HepG2 (cell line): ENCODE results near the gene SPG7. TPM values are rescaled to one million over a fixed set of nuclear protein-coding genes. Genes with fewer than 3 reads are reported as not detected.

ENCODE experiments used
- AGO2 ChIP-seq: fragments of 200-400 bp; formaldehyde crosslinking; optimal IDR thresholded peaks from 2 replicates; pipeline ENCODE3; 2017; ENCODE audit warnings: mild to moderate bottlenecking, low read depth, low read length, moderate library complexity
- ATRX ChIP-seq: sonication (generic); formaldehyde crosslinking; IDR thresholded peaks from 2 replicates; pipeline ENCODE4 v1.4.0; 2020; ENCODE audit warnings: missing genetic modification reagents, borderline replicate concordance
- FOXC1 ChIP-seq: sonication (generic); formaldehyde crosslinking; IDR thresholded peaks from 2 replicates; pipeline ENCODE4 v1.8.0; 2022; ENCODE audit warnings: mild to moderate bottlenecking, missing genetic modification reagents, borderline replicate concordance
- HNF4A ChIP-seq: sonication (generic); formaldehyde crosslinking; IDR thresholded peaks from 2 replicates; pipeline ENCODE4 v1.4.0; 2020; ENCODE audit warnings: missing genetic modification reagents
- KLF11 ChIP-seq: IDR thresholded peaks from 2 replicates; pipeline ENCODE4 v1.6.1; 2016; ENCODE audit warnings: missing compliant biosample characterization
- ONECUT2 ChIP-seq: sonication (generic); formaldehyde crosslinking; IDR thresholded peaks from 2 replicates; pipeline ENCODE4 v1.4.0; 2020; ENCODE audit warnings: missing genetic modification reagents
- POLR2A ChIP-seq, 2 experiments: IDR thresholded peaks; 2 replicates each; pipeline ENCODE4 v1.6.1; 2011; ENCODE audit warnings: low read depth in 2 of 2, low read length in 2 of 2, mild to moderate bottlenecking in 1 of 2, moderate library complexity in 1 of 2; ENCODE audit not compliant: insufficient read depth in 1 of 2
- SIN3B ChIP-seq: fragments of 150-350 bp; IDR thresholded peaks from 2 replicates; pipeline ENCODE4 v1.6.1; 2014; ENCODE audit warnings: low read length
- SMAD1 ChIP-seq: sonication (generic); formaldehyde crosslinking; IDR thresholded peaks from 2 replicates; pipeline ENCODE4 v1.4.0; 2020; ENCODE audit warnings: missing genetic modification reagents, low read depth, mild to moderate bottlenecking, borderline replicate concordance
- TAF1 ChIP-seq: sonication (generic); formaldehyde crosslinking; IDR thresholded peaks from 2 replicates; pipeline ENCODE4 v1.4.0; 2020; ENCODE audit warnings: missing genetic modification reagents
- ZC3H4 ChIP-seq: sonication (generic); formaldehyde crosslinking; IDR thresholded peaks from 2 replicates; pipeline ENCODE4 v1.4.0; 2020; ENCODE audit warnings: missing genetic modification reagents, borderline replicate concordance
- ZNF772 ChIP-seq: sonication (generic); formaldehyde crosslinking; IDR thresholded peaks from 2 replicates; pipeline ENCODE4 v1.5.0; 2020; ENCODE audit warnings: mild to moderate bottlenecking, missing genetic modification reagents
- polyA plus RNA-seq, 8 experiments: library from polyadenylated mRNA; depleted of rRNA in 3 of 8; stranded (reverse) in 7 of 8; unstranded in 1 of 8; fragments of >200 nt; fragmentation: Illumina TruSeq in 4 of 8; extraction: Trizol in 4 of 8; gene quantifications; 2 replicates each; pipeline versions ENCODE4 v1.2.1 to v1.2.3, GENCODE V29; 2011 to 2016; ENCODE audit warnings: low read depth in 4 of 8, missing spikeins in 1 of 8, mixed read lengths in 1 of 8; ENCODE audit not compliant: insufficient read depth in 1 of 8
- total RNA-seq, 5 experiments: library from RNA; depleted of rRNA; stranded (reverse); fragments of >200 nt; fragmentation: Illumina TruSeq; extraction: Trizol; gene quantifications; 2 replicates each; pipeline ENCODE4 v1.2.3, GENCODE V29; 2016; ENCODE audit warnings: low read depth in 1 of 5
- TF ChIP-seq, protein P1 (sequence below): sonication (generic); formaldehyde crosslinking; IDR thresholded peaks from 2 replicates; pipeline ENCODE4 v1.4.0; 2020; ENCODE audit warnings: mild to moderate bottlenecking, missing genetic modification reagents
- TF ChIP-seq, protein P2 (sequence below): sonication (generic); formaldehyde crosslinking; IDR thresholded peaks from 2 replicates; pipeline ENCODE4 v1.4.0; 2020; ENCODE audit warnings: low read depth, missing genetic modification reagents
- TF ChIP-seq, protein P3 (sequence below): IDR thresholded peaks from 2 replicates; pipeline ENCODE4 v1.6.1; 2016
- TF ChIP-seq, protein P4 (sequence below): sonication (generic); formaldehyde crosslinking; IDR thresholded peaks from 2 replicates; pipeline ENCODE4 v1.8.1; 2023; ENCODE audit warnings: mild to moderate bottlenecking, moderate library complexity, missing genetic modification reagents
- TF ChIP-seq, protein P5 (sequence below): sonication (generic); formaldehyde crosslinking; IDR thresholded peaks from 2 replicates; pipeline ENCODE4 v1.4.0; 2020; ENCODE audit warnings: missing genetic modification reagents

SPG7 gene
- total and polyA plus RNA-seq, 2 of the 13 experiments (the other 11 are each of a cell fraction or from before 2014, with no cell fraction given) = 66.0 to 136 TPM

DNA sequence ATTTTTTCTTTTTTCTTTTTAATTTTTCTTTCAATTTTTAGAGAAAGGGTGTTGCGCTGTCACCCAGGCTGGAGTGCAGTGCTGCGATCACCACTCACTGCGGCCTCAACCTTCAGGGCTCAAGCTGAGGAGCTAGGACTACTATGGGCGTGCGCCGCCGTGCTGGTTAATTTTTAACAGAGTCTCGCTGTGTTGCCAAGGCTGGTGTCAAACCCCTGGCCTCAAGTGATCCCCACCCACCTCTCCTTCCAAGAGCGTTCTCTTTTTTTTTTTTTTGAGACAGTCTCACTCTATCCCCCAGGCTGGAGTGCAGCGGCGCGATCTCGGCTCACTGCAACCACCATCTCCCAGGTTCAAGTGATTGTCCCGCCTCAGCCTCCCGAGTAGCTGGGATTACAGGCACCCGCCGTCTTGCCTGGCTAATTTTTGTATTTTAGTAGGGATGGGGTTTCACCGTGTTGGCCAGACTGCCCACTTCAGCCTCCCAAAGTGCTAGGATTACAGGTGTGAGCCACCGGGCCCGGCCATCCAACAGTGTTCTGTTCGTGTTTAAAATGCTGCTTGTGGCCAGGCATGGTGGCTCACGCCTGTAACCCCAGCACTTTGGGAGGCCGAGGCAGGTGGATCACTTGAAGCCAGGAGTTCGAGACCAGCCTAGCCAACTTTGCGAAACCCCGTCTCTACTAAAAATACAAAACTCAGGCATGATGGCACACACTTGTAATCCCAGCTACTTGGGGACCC, 37.8 kb downstream of the SPG7 start (continued):
- TF ChIP-seq HNF4A (CRISPR knock-in tag) (no peak), ONECUT2 (no peak), SMAD1 (CRISPR knock-in tag) (no peak), SIN3B (no peak), ATRX (CRISPR knock-in tag) (no peak), POLR2A (IDR thresholded peaks at IDR 0.05; ENCODE audit: insufficient read depth in 1 of 2, low read depth in 2 of 2, low read length in 2 of 2) (peak; percentile 36 to 59; a peak in 3 of 4 replicates), KLF11 (no peak), AGO2 (no peak), FOXC1 (CRISPR knock-in tag) (no peak), ZC3H4 (no peak), ZNF772 (peak; percentile 13; the same call in 1 of the 2 replicates), TAF1 (CRISPR knock-in tag) (no peak)
- TF ChIP-seq, protein P1, sequence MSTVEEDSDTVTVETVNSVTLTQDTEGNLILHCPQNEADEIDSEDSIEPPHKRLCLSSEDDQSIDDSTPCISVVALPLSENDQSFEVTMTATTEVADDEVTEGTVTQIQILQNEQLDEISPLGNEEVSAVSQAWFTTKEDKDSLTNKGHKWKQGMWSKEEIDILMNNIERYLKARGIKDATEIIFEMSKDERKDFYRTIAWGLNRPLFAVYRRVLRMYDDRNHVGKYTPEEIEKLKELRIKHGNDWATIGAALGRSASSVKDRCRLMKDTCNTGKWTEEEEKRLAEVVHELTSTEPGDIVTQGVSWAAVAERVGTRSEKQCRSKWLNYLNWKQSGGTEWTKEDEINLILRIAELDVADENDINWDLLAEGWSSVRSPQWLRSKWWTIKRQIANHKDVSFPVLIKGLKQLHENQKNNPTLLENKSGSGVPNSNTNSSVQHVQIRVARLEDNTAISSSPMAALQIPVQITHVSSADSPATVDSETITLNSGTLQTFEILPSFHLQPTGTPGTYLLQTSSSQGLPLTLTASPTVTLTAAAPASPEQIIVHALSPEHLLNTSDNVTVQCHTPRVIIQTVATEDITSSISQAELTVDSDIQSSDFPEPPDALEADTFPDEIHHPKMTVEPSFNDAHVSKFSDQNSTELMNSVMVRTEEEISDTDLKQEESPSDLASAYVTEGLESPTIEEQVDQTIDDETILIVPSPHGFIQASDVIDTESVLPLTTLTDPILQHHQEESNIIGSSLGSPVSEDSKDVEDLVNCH = no peak
- TF ChIP-seq, protein P2, sequence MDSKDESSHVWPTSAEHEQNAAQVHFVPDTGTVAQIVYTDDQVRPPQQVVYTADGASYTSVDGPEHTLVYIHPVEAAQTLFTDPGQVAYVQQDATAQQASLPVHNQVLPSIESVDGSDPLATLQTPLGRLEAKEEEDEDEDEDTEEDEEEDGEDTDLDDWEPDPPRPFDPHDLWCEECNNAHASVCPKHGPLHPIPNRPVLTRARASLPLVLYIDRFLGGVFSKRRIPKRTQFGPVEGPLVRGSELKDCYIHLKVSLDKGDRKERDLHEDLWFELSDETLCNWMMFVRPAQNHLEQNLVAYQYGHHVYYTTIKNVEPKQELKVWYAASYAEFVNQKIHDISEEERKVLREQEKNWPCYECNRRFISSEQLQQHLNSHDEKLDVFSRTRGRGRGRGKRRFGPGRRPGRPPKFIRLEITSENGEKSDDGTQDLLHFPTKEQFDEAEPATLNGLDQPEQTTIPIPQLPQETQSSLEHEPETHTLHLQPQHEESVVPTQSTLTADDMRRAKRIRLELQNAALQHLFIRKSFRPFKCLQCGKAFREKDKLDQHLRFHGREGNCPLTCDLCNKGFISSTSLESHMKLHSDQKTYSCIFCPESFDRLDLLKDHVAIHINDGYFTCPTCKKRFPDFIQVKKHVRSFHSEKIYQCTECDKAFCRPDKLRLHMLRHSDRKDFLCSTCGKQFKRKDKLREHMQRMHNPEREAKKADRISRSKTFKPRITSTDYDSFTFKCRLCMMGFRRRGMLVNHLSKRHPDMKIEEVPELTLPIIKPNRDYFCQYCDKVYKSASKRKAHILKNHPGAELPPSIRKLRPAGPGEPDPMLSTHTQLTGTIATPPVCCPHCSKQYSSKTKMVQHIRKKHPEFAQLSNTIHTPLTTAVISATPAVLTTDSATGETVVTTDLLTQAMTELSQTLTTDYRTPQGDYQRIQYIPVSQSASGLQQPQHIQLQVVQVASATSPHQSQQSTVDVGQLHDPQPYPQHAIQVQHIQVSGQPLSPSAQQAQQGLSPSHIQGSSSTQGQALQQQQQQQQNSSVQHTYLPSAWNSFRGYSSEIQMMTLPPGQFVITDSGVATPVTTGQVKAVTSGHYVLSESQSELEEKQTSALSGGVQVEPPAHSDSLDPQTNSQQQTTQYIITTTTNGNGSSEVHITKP (CRISPR knock-in tag) = no peak
- TF ChIP-seq, protein P3, sequence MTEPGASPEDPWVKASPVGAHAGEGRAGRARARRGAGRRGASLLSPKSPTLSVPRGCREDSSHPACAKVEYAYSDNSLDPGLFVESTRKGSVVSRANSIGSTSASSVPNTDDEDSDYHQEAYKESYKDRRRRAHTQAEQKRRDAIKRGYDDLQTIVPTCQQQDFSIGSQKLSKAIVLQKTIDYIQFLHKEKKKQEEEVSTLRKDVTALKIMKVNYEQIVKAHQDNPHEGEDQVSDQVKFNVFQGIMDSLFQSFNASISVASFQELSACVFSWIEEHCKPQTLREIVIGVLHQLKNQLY (CRISPR knock-in tag) = no peak
- TF ChIP-seq, protein P4, sequence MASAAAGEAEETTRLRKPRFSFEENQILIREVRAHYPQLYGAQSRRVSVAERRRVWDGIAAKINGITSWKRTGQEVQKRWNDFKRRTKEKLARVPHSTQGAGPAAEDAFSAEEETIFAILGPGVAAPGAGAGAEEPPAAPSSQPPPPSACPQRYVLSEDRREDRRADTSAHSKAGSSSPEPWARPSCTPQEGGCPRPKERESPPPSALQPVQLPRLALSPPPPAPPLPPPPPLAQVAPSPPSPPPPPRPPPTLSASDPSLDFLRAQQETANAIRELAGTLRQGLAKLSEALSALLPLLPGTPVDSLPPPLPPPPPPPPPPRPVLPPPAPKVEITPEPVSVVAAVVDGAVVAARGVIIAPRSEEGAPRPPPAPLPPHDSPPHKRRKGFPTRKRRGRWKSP = no peak
- TF ChIP-seq, protein P5, sequence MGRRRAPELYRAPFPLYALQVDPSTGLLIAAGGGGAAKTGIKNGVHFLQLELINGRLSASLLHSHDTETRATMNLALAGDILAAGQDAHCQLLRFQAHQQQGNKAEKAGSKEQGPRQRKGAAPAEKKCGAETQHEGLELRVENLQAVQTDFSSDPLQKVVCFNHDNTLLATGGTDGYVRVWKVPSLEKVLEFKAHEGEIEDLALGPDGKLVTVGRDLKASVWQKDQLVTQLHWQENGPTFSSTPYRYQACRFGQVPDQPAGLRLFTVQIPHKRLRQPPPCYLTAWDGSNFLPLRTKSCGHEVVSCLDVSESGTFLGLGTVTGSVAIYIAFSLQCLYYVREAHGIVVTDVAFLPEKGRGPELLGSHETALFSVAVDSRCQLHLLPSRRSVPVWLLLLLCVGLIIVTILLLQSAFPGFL (CRISPR knock-in tag) = no peak
